Endothelial cell of umbilical vein (primary cell): ENCODE results near the gene TOMM20. TPM values are rescaled to one million over a fixed set of nuclear protein-coding genes. Genes with fewer than 3 reads are reported as not detected.
A peak's percentile ranks its signal among the peaks of the same experiment; 100 is the strongest.

Experiments used
- BruUV-seq: library from RNA; stranded (reverse); fragments of 400-500 nt; replicated peaks from 2 replicates; lab custom pipeline; 2021; lab: Mats Ljungman, UMichigan
- CTCF ChIA-PET: fragments of 300-600, 350-600 bp; sonication (Branson Sonifier 250); formaldehyde crosslinking; loops from one replicate; lab custom pipeline; 2021; ENCODE audit warnings: antibody characterized with exemption, inconsistent platforms; lab: Charles Lee
- POLR2A ChIA-PET: fragments of 300-600, 350-600 bp; sonication (Branson Sonifier 250); formaldehyde crosslinking; loops from one replicate; lab custom pipeline; 2021; ENCODE audit warnings: antibody characterized with exemption, inconsistent platforms; lab: Charles Lee
- DNase-seq: peaks from one replicate; pipeline ENCODE4 v3.0.0-alpha.2; 2011; ENCODE audit warnings: low read depth, low spot score
- FAIRE-seq: peaks from 2 replicates; lab custom pipeline; 2011; peaks lifted over from hg19 to GRCh38; lab: Jason Lieb, UNC
- H2AFZ ChIP-seq: 2 replicates; pipeline ENCODE4 v1.6.0; 2012; ENCODE audit warnings: low read depth, low read length, control low read depth, inconsistent platforms
- H3K27ac ChIP-seq: 2 replicates; pipeline ENCODE4 v1.5.1; 2011; ENCODE audit warnings: low read depth, mild to moderate bottlenecking, control low read depth, low read length, moderate library complexity; ENCODE audit not compliant: insufficient read depth
- H3K27me3 ChIP-seq, 2 experiments: 2 replicates each; pipeline versions ENCODE4 v1.6.0 to v1.6.1; 2011; ENCODE audit warnings: low read length in 2 of 2, mixed read lengths in 1 of 2; ENCODE audit not compliant: control insufficient read depth in 2 of 2, insufficient read depth in 2 of 2
- H3K36me3 ChIP-seq, 2 experiments: 2 replicates in 1 of 2; 3 replicates in 1 of 2; pipeline ENCODE4 v1.5.1; 2011; ENCODE audit warnings: low read length in 2 of 2, mild to moderate bottlenecking in 1 of 2, moderate library complexity in 1 of 2; ENCODE audit not compliant: control insufficient read depth in 2 of 2, insufficient read depth in 2 of 2; ENCODE audit errors: extremely low read depth in 1 of 2
- H3K4me1 ChIP-seq: 3 replicates; pipeline ENCODE4 v1.5.1; 2011; ENCODE audit warnings: mild to moderate bottlenecking, low read length; ENCODE audit not compliant: control insufficient read depth, insufficient read depth; ENCODE audit errors: extremely low read depth
- H3K4me2 ChIP-seq: 2 replicates; pipeline ENCODE4 v1.6.1; 2011; ENCODE audit warnings: low read length, control low read depth, mixed read lengths; ENCODE audit not compliant: insufficient read depth
- H3K4me3 ChIP-seq, 3 experiments: fragments of 200-600 bp in 1 of 3; sonication (generic), shearing (Covaris generic) in 1 of 3; replicated peaks in 1 of 3; 2 replicates each; pipeline ENCODE4 v1.5.1; 2011 to 2016; ENCODE audit warnings: control low read depth in 3 of 3, low read length in 3 of 3, mild to moderate bottlenecking in 2 of 3, inconsistent platforms in 1 of 3, low read depth in 1 of 3, moderate library complexity in 1 of 3; ENCODE audit not compliant: insufficient read depth in 1 of 3
- H3K79me2 ChIP-seq: 2 replicates; pipeline ENCODE4 v1.6.0; 2012; ENCODE audit warnings: low read length, inconsistent platforms; ENCODE audit not compliant: control insufficient read depth, insufficient read depth
- H3K9ac ChIP-seq: replicated peaks from 2 replicates; pipeline ENCODE3; 2011; ENCODE audit warnings: low read length, control low read depth; ENCODE audit not compliant: insufficient read depth; ENCODE audit errors: extremely low read depth
- H3K9me1 ChIP-seq: replicated peaks from 3 replicates; pipeline ENCODE4 v1.6.0; 2011; ENCODE audit warnings: mild to moderate bottlenecking, low read length; ENCODE audit not compliant: control insufficient read depth, insufficient read depth; ENCODE audit errors: extremely low read depth
- H3K9me3 ChIP-seq: replicated peaks from 2 replicates; pipeline ENCODE4 v1.5.1; 2012; ENCODE audit warnings: low read length, inconsistent platforms; ENCODE audit not compliant: control insufficient read depth, insufficient read depth
- H4K20me1 ChIP-seq: replicated peaks from 2 replicates; pipeline ENCODE3; 2011; ENCODE audit warnings: mild to moderate bottlenecking, low read length; ENCODE audit not compliant: control insufficient read depth, insufficient read depth; ENCODE audit errors: extremely low read depth
- GATA2 ChIP-seq: IDR thresholded peaks from 2 replicates; pipeline ENCODE4 v1.7.0; 2011; ENCODE audit warnings: low read depth, mild to moderate bottlenecking, moderate library complexity, mixed read lengths, low read length; ENCODE audit not compliant: insufficient read length, insufficient read depth
- MYC ChIP-seq: IDR thresholded peaks from one replicate; pipeline ENCODE4 v1.6.1; 2011; ENCODE audit warnings: mild to moderate bottlenecking, low read depth, low read length
- POLR2AphosphoS5 ChIP-seq: IDR thresholded peaks from 2 replicates; pipeline ENCODE4 v1.6.1; 2012; ENCODE audit warnings: low read depth, mild to moderate bottlenecking, control low read depth, low read length, moderate library complexity; ENCODE audit not compliant: insufficient read depth
- dilution Hi-C: fragments of 300-500 bp; cut with MboI; formaldehyde crosslinking; loops from one replicate; pipeline ENCODE4 v1.15.0; 2019; ENCODE audit warnings: low sequenced_read_pairs; ENCODE audit not compliant: extremely low pct_ligation_motif_present
- intact Hi-C: fragments of 100-400 bp; cut with micrococcal nuclease; formaldehyde crosslinking; loops from one replicate; pipeline ENCODE4 v1.10.0; 2022
- polyA plus RNA-seq, 4 experiments: library from polyadenylated mRNA; depleted of rRNA in 3 of 4; stranded (reverse) in 3 of 4; unstranded in 1 of 4; fragments of >200 nt; gene quantifications; 2 replicates each; pipeline versions ENCODE4 v1.2.1 to v1.2.3, GENCODE V29; 2011 to 2012; ENCODE audit warnings: missing spikeins in 1 of 4
- total RNA-seq: library from RNA; stranded (reverse); gene quantifications from 2 replicates; pipeline ENCODE4 v1.2.3, GENCODE V29; 2021
- TF ChIP-seq, protein P1 (sequence below), 2 donors: IDR thresholded peaks; 1 replicate in 1 of 2; 2 replicates in 1 of 2; pipeline ENCODE4 v1.5.1; 2011; ENCODE audit warnings: low read length in 2 of 2, mild to moderate bottlenecking in 2 of 2, moderate library complexity in 2 of 2, control low read depth in 1 of 2, inconsistent platforms in 1 of 2, low read depth in 1 of 2; ENCODE audit not compliant: insufficient read depth in 1 of 2; ENCODE audit errors: extremely low read depth in 1 of 2
- TF ChIP-seq, protein P2 (sequence below): IDR thresholded peaks from 2 replicates; pipeline ENCODE4 v1.6.1; 2011; ENCODE audit not compliant: insufficient read depth, insufficient read length

TOMM20 gene
- total and polyA plus RNA-seq, 2 donors (not counting 3 experiments of a cell fraction or from before 2014, with no cell fraction given) = 42.5 to 98.4 TPM

DNA sequence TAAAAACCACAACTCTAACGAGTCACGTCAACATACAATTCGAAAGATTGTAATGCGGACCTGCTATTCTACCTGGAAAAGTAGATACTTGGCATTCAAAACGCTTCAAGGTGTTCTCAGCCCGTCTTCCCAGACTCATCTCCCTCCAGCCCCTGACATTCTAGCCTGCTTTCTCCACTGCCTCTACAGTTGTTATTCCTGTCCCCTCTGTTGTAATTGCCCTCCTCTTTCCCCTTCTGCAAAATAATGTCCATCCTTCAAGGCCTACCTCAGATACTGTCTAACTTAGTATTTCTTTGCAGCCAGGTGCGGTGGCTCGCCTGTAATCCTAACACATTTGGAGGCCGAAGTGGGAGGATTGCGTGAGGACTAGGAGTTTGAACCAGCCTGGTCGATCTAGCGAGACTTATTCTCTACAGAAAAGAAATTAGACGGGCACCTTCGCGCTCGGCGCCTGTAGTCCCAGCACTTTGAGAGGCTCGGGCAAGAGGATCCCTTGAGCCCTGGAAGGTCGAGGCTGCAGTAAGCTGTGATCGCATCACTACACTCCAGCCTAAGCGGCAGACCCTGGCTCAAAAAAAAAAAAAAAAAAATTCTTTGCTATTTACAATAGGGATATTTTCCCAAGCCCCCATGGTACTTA lies 33.2 kb upstream of the TOMM20 start:
- POLR2A ChIA-PET = no interaction called here
- no TSS peak for BruUV-seq

More for the DNA sequence above, 33.2 kb upstream of the TOMM20 start:
- Histone ChIP-seq H3K79me2 (peaks cover 25% of the 10 kb centered on the region), H3K4me3 (peak overlapping the region; percentile 77 to 93 (median 86)), H3K9me1 (no peaks in the 10 kb centered on the region), H3K4me2 (peak overlapping the region; percentile 91), H3K27me3 (no peaks in the 10 kb centered on the region), H3K4me1 (peaks cover 4% of the 10 kb centered on the region), H3K27ac (peak overlapping the region; percentile 66), H2AFZ (peak overlapping the region; percentile 85), H3K36me3 (peaks cover 8% of the 10 kb centered on the region in 2 experiments), H3K9ac (peak overlapping the region; percentile 81), H3K9me3 (no peaks in the 10 kb centered on the region), H4K20me1 (no peaks in the 10 kb centered on the region)
- FAIRE-seq (peak; percentile 15), DNase-seq (no peak)
- CTCF ChIA-PET = interaction anchor here (1.4 kb wide), 1 partner anchor 57 kb away, joined by 3 read pairs; no protein-coding TSS in a partner anchor
- dilution Hi-C loops (no loop called here), intact Hi-C loops (loop anchor here (5.0 kb wide), 1 partner anchor 165 kb away; the partner anchor contains the start of genes ARID4B and GGPS1)
- TF ChIP-seq, protein P1, sequence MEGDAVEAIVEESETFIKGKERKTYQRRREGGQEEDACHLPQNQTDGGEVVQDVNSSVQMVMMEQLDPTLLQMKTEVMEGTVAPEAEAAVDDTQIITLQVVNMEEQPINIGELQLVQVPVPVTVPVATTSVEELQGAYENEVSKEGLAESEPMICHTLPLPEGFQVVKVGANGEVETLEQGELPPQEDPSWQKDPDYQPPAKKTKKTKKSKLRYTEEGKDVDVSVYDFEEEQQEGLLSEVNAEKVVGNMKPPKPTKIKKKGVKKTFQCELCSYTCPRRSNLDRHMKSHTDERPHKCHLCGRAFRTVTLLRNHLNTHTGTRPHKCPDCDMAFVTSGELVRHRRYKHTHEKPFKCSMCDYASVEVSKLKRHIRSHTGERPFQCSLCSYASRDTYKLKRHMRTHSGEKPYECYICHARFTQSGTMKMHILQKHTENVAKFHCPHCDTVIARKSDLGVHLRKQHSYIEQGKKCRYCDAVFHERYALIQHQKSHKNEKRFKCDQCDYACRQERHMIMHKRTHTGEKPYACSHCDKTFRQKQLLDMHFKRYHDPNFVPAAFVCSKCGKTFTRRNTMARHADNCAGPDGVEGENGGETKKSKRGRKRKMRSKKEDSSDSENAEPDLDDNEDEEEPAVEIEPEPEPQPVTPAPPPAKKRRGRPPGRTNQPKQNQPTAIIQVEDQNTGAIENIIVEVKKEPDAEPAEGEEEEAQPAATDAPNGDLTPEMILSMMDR (IDR thresholded peaks at IDR 0.05; ENCODE audit: extremely low read depth in 1 of 2, insufficient read depth in 1 of 2, low read depth in 1 of 2, low read length in 2 of 2) = no peak
- TF ChIP-seq GATA2 (no peak), POLR2AphosphoS5 (no peak), MYC (no peak)
- TF ChIP-seq, protein P2, sequence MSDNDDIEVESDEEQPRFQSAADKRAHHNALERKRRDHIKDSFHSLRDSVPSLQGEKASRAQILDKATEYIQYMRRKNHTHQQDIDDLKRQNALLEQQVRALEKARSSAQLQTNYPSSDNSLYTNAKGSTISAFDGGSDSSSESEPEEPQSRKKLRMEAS = no peak
